DND-41 (cell line): ENCODE data around the gene THSD7A.

Experiments
- CTCF ChIP-seq: IDR thresholded peaks from 2 replicates; pipeline ENCODE4 v1.5.1; 2012; ENCODE audit warnings: borderline replicate concordance, low read length, moderate library complexity, mild to moderate bottlenecking; ENCODE audit not compliant: poor library complexity, severe bottlenecking; ENCODE audit errors: extremely low read depth
- EZH2 ChIP-seq: IDR thresholded peaks from 3 replicates; pipeline ENCODE4 v1.6.1; 2012; ENCODE audit warnings: borderline replicate concordance, low read depth, mild to moderate bottlenecking, moderate library complexity, low read length, inconsistent platforms; ENCODE audit not compliant: severe bottlenecking

DNA sequence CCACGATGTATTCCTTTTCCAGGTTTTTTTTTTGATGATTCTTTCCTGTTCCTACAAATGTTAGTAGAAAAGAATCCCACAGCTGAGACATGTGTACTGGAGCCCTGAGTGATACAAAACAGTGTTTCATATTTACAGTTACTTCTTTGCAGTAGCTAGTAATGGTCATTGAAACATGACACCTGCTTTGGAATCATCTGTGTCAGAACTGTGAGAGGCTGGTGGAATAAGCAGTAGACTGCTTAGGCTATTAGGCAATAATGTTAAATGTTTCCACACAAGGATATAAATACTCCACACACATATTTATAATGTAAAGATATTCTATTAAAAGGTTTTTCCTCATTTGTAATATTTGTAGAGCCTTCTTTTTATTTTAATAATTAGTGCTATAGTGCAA, 394.0 kb downstream of the THSD7A start:
- no peak for TF ChIP-seq CTCF
- TF ChIP-seq EZH2, result no peak
